ENCODE measurements around the gene TMEM88.

Gene TMEM88

DNA sequence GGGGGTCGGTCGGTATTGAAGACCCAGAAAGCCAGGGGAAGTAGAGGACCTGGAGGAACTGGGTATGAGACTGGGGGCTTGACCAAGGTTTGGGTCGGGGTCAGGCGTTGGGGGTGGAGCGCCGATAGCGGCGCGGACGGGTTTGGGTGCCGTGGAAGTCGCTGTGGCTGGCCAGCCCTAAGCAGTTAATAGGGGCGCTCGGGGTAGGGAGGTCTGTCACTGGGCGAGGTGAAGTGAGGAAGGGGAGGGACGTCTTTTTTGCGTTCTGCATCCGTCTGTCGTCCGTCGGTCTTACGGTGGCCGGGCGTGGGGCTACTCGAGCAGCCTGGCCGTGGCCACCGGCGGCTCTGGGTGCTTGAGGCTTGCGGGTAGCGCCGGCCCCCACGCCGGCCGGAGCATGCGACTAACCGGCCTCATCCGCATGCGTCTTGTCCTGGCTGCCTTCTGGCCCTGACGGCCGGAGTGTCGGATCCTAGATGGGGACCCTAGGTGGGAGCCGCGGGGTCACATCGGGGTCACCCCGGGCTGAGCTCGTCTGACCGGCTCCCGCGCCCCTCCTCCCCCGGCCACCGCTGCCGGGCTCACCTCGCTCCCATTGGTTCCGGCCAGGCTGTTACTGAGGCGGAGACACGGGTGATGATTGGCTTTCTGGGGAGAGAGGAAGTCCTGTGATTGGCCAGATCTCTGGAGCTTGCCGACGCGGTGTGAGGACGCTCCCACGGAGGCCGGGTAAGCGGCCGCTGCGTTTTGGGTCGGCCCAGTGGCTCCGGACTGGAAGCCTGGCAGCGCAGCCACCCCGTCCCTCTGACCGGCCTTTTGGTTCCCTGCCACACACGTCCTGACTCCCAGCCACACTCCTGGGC is 10.3 kb upstream of the TMEM88 start:
- peak; percentile 66 for DNase-seq

DNA sequence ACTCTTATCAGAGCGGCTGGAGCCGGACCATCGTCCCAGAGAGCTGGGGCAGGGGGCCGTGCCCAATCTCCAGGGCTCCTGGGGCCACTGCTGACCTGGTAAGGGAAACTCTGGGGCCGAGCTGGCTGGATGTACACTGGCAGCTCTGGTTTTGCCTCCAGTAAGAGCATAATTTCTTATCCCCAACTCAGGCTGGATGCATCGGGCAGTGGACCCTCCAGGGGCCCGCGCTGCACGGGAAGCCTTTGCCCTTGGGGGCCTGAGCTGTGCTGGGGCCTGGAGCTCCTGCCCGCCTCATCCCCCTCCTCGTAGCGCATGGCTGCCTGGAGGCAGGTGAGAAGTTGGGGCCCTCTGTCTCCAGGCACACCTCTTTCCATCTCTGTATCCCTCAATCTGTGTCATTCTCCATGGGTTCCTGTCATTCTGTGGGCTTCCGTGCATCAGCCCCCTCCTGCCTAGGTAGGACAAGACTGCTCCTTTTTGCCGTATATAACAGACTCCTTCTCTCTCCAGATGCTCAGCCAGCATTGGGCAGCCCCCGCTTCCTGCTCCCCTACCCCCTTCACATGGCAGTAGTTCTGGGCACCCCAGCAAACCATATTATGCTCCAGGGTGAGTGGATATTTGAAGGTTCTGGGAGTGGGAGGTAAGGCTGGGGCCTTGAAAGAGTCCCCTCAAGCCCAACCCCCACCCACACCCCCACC is 9.4 kb upstream of the TMEM88 start:
- no peak for DNase-seq

DNA sequence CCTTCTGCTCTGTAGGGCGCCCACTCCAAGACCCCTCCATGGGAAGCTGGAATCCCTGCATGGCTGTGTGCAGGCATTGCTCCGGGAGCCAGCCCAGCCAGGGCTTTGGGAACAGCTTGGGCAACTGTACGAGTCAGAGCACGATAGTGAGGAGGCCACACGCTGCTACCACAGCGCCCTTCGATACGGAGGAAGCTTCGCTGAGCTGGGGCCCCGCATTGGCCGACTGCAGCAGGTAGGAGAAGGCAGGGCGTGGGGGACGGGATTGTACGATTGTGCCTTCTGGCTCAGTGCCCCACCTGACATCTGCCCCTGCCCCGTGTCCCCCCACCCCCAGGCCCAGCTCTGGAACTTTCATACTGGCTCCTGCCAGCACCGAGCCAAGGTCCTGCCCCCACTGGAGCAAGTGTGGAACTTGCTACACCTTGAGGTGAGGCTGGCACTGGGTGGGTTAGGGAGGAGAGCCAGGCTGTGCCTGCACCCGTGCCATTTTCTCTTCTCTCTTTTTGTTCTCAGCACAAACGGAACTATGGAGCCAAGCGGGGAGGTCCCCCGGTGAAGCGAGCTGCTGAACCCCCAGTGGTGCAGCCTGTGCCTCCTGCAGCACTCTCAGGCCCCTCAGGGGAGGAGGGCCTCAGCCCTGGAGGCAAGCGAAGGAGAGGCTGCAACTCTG is 8.7 kb upstream of the TMEM88 start:
- DNase-seq = no peak

DNA sequence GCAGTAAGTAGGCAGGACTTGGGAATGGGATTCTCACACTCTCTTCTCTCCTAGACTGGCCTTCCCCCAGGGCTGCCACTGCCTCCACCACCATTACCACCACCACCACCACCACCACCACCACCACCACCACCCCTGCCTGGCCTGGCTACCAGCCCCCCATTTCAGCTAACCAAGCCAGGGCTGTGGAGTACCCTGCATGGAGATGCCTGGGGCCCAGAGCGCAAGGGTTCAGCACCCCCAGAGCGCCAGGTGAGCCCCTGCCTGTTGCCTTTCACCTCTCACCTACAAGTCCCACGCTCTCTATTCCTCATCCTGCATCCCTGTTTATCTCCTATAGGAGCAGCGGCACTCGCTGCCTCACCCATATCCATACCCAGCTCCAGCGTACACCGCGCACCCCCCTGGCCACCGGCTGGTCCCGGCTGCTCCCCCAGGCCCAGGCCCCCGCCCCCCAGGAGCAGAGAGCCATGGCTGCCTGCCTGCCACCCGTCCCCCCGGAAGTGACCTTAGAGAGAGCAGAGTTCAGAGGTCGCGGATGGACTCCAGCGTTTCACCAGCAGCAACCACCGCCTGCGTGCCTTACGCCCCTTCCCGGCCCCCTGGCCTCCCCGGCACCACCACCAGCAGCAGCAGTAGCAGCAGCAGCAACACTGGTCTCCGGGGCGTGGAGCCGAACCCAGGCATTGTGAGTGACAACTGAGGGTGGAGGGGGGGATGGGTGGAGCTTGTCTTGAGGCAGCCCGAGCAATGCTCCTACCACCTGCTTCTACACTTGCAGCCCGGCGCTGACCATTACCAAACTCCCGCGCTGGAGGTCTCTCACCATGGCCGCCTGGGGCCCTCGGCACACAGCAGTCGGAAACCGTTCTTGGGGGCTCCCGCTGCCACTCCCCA is 7.9 kb upstream of the TMEM88 start:
- DNase-seq = no peak

DNA sequence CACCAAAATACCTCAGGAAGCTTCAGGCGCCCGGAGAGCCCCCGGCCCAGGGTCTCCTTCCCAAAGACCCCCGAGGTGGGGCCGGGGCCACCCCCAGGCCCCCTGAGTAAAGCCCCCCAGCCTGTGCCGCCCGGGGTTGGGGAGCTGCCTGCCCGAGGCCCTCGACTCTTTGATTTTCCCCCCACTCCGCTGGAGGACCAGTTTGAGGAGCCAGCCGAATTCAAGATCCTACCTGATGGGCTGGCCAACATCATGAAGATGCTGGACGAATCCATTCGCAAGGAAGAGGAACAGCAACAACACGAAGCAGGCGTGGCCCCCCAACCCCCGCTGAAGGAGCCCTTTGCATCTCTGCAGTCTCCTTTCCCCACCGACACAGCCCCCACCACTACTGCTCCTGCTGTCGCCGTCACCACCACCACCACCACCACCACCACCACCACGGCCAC is 6.7 kb upstream of the TMEM88 start:
- no peak for DNase-seq

DNA sequence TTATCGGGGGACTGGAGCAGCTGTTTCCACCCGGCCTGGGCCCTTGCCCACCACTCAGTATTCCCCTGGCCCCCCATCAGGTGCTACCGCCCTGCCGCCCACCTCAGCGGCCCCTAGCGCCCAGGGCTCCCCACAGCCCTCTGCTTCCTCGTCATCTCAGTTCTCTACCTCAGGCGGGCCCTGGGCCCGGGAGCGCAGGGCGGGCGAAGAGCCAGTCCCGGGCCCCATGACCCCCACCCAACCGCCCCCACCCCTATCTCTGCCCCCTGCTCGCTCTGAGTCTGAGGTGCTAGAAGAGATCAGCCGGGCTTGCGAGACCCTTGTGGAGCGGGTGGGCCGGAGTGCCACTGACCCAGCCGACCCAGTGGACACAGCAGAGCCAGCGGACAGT is 6.1 kb upstream of the TMEM88 start:
- no peak for DNase-seq

DNA sequence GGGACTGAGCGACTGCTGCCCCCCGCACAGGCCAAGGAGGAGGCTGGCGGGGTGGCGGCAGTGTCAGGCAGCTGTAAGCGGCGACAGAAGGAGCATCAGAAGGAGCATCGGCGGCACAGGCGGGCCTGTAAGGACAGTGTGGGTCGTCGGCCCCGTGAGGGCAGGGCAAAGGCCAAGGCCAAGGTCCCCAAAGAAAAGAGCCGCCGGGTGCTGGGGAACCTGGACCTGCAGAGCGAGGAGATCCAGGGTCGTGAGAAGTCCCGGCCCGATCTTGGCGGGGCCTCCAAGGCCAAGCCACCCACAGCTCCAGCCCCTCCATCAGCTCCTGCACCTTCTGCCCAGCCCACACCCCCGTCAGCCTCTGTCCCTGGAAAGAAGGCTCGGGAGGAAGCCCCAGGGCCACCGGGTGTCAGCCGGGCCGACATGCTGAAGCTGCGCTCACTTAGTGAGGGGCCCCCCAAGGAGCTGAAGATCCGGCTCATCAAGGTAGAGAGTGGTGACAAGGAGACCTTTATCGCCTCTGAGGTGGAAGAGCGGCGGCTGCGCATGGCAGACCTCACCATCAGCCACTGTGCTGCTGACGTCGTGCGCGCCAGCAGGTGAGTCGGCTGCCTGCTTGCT is 5.6 kb upstream of the TMEM88 start:
- no peak for DNase-seq

DNA sequence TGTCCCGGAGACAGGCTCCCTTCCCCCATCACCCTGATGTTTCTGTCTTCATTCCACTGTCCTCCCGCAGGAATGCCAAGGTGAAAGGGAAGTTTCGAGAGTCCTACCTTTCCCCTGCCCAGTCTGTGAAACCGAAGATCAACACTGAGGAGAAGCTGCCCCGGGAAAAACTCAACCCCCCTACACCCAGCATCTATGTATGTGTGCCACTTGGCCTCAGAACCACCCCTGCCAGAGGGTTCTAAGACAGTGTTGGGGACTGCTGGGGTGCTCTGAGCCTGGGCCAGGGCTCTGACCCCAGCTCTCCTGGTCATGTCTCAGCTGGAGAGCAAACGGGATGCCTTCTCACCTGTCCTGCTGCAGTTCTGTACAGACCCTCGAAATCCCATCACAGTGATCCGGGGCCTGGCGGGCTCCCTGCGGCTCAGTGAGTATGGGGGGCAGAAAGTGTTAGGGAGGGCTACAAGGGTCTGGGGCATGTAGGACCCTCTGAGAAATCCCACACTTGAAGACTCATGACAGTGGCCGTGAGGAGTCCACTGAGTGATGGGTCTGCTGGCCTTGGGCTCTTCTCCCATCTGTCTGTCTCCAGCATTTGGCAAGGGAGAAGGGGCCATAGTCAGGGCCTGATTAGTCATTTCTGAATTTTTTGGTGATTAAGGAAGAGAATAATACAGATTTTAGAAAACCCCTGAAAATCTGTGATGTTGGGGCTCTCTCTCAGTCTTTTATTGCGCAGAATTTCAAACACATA is 4.9 kb upstream of the TMEM88 start:
- DNase-seq = no peak

DNA sequence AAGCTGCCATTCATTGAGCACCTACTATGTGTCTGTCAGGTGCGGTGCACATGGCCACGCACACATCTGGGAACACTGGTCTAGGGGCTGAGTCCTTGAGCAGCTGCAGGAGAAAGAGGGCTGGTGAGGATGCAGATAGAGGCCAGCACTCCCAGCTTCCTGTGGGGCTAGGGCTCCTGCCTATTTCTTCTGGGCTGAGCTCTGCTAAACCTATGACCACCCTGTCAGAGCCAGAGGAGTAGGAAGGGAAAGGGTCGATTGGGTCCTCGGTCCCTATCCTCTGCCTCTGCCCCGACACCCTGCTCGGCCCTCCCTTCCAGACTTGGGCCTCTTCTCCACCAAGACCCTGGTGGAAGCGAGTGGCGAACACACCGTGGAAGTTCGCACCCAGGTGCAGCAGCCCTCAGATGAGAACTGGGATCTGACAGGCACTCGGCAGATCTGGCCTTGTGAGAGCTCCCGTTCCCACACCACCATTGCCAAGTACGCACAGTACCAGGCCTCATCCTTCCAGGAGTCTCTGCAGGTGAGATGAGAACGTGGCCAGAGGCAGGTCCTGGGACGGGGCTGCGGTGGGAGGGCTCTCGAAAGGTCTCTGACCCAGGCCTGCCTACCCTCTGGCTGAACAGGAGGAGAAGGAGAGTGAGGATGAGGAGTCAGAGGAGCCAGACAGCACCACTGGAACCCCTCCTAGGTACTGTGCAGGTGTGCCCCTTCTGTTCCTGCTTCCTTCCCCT is 4.0 kb upstream of the TMEM88 start:
- DNase-seq = no peak

DNA sequence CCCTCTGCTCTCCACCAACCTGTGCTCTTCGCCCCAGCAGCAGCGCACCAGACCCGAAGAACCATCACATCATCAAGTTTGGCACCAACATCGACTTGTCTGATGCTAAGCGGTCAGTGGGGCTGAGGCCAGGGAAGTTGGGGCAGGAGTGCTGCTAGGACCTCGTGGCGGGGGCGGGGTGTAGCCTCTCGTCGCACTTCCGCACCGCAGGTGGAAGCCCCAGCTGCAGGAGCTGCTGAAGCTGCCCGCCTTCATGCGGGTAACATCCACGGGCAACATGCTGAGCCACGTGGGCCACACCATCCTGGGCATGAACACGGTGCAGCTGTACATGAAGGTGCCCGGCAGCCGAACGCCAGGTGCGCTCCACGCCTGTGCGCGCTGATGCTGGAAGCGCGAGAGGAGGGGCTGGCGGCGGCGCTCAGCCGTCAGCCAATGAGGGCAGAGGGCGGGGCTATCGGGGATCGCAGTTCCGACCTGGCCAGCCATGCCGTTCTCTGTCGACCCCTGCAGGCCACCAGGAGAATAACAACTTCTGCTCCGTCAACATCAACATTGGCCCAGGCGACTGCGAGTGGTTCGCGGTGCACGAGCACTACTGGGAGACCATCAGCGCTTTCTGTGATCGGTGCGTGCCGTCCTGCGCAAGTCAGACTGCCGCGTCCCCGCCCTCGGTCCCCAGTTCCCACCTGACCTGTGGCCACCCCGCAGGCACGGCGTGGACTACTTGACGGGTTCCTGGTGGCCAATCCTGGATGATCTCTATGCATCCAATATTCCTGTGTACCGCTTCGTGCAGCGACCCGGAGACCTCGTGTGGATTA is 3.2 kb upstream of the TMEM88 start:
- DNase-seq = peak; percentile 85

DNA sequence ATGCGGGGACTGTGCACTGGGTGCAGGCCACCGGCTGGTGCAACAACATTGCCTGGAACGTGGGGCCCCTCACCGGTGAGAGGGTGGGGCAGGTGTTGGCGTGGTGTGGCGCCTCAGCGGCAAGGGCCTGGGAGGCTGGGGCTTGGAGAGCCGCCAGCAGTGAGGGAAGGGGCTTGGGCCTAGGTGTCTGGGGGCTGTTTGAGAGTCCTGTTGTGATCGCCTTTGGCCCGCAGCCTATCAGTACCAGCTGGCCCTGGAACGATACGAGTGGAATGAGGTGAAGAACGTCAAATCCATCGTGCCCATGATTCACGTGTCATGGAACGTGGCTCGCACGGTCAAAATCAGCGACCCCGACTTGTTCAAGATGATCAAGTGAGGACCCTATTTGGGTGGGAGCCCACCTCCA is 2.6 kb upstream of the TMEM88 start:
- no peak for DNase-seq

DNA sequence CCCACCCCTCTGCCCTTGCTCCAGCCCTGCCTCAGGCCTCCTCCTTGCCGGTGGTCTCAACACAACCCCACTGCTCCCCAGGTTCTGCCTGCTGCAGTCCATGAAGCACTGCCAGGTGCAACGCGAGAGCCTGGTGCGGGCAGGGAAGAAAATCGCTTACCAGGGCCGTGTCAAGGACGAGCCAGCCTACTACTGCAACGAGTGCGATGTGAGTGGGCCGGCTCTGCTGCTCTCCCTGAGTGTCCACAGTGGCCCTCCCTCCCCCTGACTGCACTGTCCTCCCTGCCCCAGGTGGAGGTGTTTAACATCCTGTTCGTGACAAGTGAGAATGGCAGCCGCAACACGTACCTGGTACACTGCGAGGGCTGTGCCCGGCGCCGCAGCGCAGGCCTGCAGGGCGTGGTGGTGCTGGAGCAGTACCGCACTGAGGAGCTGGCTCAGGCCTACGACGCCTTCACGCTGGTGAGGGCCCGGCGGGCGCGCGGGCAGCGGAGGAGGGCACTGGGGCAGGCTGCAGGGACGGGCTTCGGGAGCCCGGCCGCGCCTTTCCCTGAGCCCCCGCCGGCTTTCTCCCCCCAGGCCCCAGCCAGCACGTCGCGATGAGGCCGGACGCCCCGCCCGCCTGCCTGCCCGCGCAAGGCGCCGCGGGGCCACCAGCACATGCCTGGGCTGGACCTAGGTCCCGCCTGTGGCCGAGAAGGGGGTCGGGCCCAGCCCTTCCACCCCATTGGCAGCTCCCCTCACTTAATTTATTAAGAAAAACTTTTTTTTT is 1.8 kb upstream of the TMEM88 start:
- DNase-seq = no peak

DNA sequence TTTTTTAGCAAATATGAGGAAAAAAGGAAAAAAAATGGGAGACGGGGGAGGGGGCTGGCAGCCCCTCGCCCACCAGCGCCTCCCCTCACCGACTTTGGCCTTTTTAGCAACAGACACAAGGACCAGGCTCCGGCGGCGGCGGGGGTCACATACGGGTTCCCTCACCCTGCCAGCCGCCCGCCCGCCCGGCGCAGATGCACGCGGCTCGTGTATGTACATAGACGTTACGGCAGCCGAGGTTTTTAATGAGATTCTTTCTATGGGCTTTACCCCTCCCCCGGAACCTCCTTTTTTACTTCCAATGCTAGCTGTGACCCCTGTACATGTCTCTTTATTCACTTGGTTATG is 1.2 kb upstream of the TMEM88 start:
- DNase-seq = no peak

DNA sequence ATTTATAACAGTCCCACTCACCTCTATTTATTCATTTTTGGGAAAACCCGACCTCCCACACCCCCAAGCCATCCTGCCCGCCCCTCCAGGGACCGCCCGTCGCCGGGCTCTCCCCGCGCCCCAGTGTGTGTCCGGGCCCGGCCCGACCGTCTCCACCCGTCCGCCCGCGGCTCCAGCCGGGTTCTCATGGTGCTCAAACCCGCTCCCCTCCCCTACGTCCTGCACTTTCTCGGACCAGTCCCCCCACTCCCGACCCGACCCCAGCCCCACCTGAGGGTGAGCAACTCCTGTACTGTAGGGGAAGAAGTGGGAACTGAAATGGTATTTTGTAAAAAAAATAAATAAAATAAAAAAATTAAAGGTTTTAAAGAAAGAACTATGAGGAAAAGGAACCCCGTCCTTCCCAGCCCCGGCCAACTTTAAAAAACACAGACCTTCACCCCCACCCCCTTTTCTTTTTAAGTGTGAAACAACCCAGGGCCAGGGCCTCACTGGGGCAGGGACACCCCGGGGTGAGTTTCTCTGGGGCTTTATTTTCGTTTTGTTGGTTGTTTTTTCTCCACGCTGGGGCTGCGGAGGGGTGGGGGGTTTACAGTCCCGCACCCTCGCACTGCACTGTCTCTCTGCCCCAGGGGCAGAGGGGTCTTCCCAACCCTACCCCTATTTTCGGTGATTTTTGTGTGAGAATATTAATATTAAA is 638 bp upstream of the TMEM88 start:
- DNase-seq = no peak

DNA sequence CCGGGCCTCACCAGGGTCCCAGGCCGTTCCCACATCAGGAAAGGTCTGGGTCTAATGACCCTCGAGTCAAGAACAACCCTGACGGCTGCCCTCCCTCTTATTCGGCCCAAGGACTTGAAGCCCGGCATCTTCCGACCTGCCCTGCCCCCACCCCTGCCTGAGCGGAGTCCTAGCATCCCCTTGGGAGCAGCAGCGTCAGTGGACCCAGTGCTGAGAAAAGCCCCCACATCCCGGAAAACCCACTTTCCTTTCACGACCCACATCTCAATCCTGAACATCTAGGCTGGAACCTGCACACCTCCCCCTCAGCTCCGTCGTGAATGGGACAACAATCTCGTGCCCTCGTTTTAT is 769 bp downstream of the TMEM88 start:
- DNase-seq = no peak

DNA sequence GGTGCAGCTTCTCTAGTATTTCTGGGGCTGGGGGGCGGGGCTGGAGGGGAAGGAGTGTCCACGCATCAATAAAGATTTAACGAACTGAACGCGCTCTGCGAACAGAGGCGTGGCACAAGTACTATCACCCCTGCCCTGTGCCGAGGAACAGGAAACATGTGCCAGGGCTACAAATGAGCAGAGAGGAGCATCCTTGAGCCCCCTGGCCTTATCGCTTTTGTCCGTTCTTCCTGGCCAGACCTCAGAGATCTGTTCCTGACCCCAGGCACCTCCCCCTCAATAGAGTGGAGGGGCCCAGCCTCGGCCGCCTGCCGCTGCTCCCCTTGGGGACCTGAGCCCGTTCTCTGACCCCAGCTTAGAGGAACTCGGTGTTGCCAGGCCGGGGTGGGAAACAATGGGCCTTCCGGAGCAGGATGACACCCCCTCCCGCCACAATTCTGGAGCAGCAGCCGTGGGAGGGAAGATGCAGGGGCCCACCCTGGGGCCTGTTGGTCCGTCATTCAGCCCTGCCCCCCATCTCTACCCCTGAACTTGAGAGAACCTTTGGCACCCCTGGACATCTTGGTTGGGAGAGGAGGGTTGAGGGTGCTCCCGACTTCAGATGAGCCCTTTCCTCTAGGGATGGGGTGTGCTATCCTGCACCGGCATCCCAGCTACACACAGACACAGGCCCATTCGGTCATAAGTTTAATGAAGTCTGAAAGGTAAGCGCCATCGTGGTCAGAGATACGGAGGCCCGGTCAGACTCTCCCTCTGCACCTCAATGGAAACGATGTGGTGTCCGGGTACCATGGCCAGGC is 1.3 kb downstream of the TMEM88 start:
- no peak for DNase-seq
